ENCODE results near the gene C19orf53. TPM values are rescaled to one million over a fixed set of nuclear protein-coding genes. Genes with fewer than 3 reads are reported as not detected.

C19orf53 gene
- total and polyA plus RNA-seq, 9 of the 15 experiments (the other 6 are each of a cell fraction or from before 2014, with no cell fraction given): 98.5 to 441 (median 164) TPM

- ATAC-seq: peak; percentile 90
- 2% methylated on average over 36 of the region's 67 CpGs for WGBS (ENCODE audit: insufficient coverage, low coverage, missing lambda C conversion rate)
- Histone ChIP-seq H2AFZ (ENCODE audit: low read depth, low read length) (peak within 1 kb of the TSS; percentile 89), H3K27ac (ENCODE audit: extremely low read depth, low read depth, low read length) (peak within 1 kb of the TSS; percentile 77), H3K27me3 (ENCODE audit: control insufficient read depth in 2 of 2, insufficient read depth in 2 of 2, low read length in 2 of 2) (no peaks in the 10 kb centered on the region), H3K36me3 (ENCODE audit: control insufficient read depth, insufficient read depth, low read length) (peaks cover 58% of the 10 kb centered on the region; the same call in 1 of the 3 replicates), H3K4me3 (peak within 1 kb of the TSS; percentile 60), H4K20me1 (replicated peaks; ENCODE audit: control insufficient read depth, insufficient read depth, low read length) (no peaks in the 10 kb centered on the region), H3K4me1 (replicated peaks in 1 of 2; ENCODE audit: control insufficient read depth in 2 of 2, insufficient read depth in 2 of 2, low read length in 2 of 2) (peaks cover 7 to 43% of the 10 kb centered on the region in 2 experiments; a peak in 3 of 5 replicates), H3K4me2 (ENCODE audit: insufficient read depth, low read length) (peak within 1 kb of the TSS; percentile 99), H3K9ac (ENCODE audit: insufficient read depth in 1 of 2, low read depth in 2 of 2, low read length in 2 of 2) (peak within 1 kb of the TSS; percentile 89 to 97), H3K79me2 (ENCODE audit: control insufficient read depth, insufficient read depth, low read length) (peaks cover 28% of the 10 kb centered on the region), H3K9me1 (ENCODE audit: control insufficient read depth, insufficient read depth, low read length) (no peaks in the 10 kb centered on the region), H3K9me3 (replicated peaks; ENCODE audit: control insufficient read depth, insufficient read depth, low read depth, low read length) (no peaks in the 10 kb centered on the region)
- BruUV-seq (replicated peaks): TSS peak; percentile 98
- ChIA-PET POLR2A (interaction anchor here (0.6 to 2.0 kb wide), 5 partner anchors 10 to 604 kb away, joined by 3 to 6 read pairs (median 3); partner anchors contain the start of gene C19orf53), CTCF (ENCODE audit: low intra/inter-chr PET ratio) (no interaction called here)
- in situ Hi-C loops (cut with MboI): no loop called here
- FAIRE-seq: peak; percentile 42
- intact Hi-C loops (cut with micrococcal nuclease): no loop called here
- peak; percentile 88 to 92 (median 92) for DNase-seq (ENCODE audit: extremely low read depth in 1 of 4, low spot score in 3 of 4)
- TF ChIP-seq ZNF551 (CRISPR knock-in tag; IDR thresholded peaks at IDR 0.05): no peak
- TF ChIP-seq ZKSCAN8 (CRISPR knock-in tag; IDR thresholded peaks at IDR 0.05): peak; percentile 99
- TF ChIP-seq FOXA3 (CRISPR knock-in tag; conservative IDR thresholded peaks at IDR 0.05 in 1 of 2, IDR thresholded peaks at IDR 0.05 in 1 of 2): 0 out of 4 replicates have a peak, but pooled peaks of 1 of the 2 experiments have one; percentile 23
- peak; percentile 36; the same call in 1 of the 2 replicates for TF ChIP-seq EGR1 (conservative IDR thresholded peaks at IDR 0.05)
- no peak for TF ChIP-seq SMARCB1 (IDR thresholded peaks at IDR 0.05; ENCODE audit: insufficient read length, low read depth)
- 0 out of 2 replicates have a peak, but pooled peaks have one; percentile 32 for TF ChIP-seq MTA3 (IDR thresholded peaks at IDR 0.05; ENCODE audit: borderline replicate concordance)
- TF ChIP-seq YY1 (IDR thresholded peaks at IDR 0.05; ENCODE audit: borderline replicate concordance in 1 of 3, control insufficient read depth in 1 of 3, extremely low read depth in 1 of 3, insufficient read depth in 3 of 3, insufficient read length in 1 of 3, insufficient replicate concordance in 2 of 3, low read depth in 1 of 3, low read length in 2 of 3): peak in 1 of 3 experiments; percentile 12
- TF ChIP-seq FOXK1 (CRISPR knock-in tag; IDR thresholded peaks at IDR 0.05; ENCODE audit: borderline replicate concordance): peak; percentile 80; the same call in 1 of the 2 replicates
- peak; percentile 66; the same call in 1 of the 2 replicates for TF ChIP-seq TFAP4 (CRISPR knock-in tag; IDR thresholded peaks at IDR 0.05; ENCODE audit: borderline replicate concordance)
- 0 out of 2 replicates have a peak, but pooled peaks have one; percentile 43 for TF ChIP-seq SUPT5H (IDR thresholded peaks at IDR 0.05)
- peak; percentile 50; the same call in 1 of the 2 replicates for TF ChIP-seq POLR2AphosphoS5 (IDR thresholded peaks at IDR 0.05; ENCODE audit: control insufficient read depth, insufficient read depth, low read depth, low read length)
- peak; percentile 68; the same call in 1 of the 2 replicates for TF ChIP-seq EP400 (IDR thresholded peaks at IDR 0.05)
- peak; percentile 53 for TF ChIP-seq RBM22 (IDR thresholded peaks at IDR 0.05; ENCODE audit: low read depth, low read length, poor library complexity, severe bottlenecking)
- TF ChIP-seq NR2C2 (CRISPR knock-in tag; IDR thresholded peaks at IDR 0.05): no peak
- TF ChIP-seq NR2C2 (tag; IDR thresholded peaks at IDR 0.05): peak; percentile 5; the same call in 1 of the 2 replicates
- no peak for TF ChIP-seq NCOR1 (IDR thresholded peaks at IDR 0.05)
- TF ChIP-seq, protein P1, sequence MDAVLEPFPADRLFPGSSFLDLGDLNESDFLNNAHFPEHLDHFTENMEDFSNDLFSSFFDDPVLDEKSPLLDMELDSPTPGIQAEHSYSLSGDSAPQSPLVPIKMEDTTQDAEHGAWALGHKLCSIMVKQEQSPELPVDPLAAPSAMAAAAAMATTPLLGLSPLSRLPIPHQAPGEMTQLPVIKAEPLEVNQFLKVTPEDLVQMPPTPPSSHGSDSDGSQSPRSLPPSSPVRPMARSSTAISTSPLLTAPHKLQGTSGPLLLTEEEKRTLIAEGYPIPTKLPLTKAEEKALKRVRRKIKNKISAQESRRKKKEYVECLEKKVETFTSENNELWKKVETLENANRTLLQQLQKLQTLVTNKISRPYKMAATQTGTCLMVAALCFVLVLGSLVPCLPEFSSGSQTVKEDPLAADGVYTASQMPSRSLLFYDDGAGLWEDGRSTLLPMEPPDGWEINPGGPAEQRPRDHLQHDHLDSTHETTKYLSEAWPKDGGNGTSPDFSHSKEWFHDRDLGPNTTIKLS (IDR thresholded peaks at IDR 0.05; ENCODE audit: borderline replicate concordance, low read depth): peak; percentile 24; the same call in 1 of the 2 replicates
- TF ChIP-seq SIN3A (IDR thresholded peaks at IDR 0.05; ENCODE audit: borderline replicate concordance in 2 of 2, control insufficient read depth in 1 of 2, low read depth in 2 of 2, low read length in 2 of 2): peak in 1 of 2 experiments; percentile 79; a peak in 2 of 4 replicates
Measured at GRCh38 chr19:13764101-13764807, 10.0 kb upstream of the C19orf53 start, which contains the start of gene MRI1. Gene MRI1, plus strand, starts transcription at chr19:13764522. Its CDS starts 67 bp downstream, at chr19:13764589.

Measured in K562 (cell line).